HG02973 (cell line): ENCODE measurements around the gene RLN3.
A peak's percentile ranks its signal among the peaks of the same experiment; 100 is the strongest.
"Not testable (repeated sequence)": the region's sequence is repeated elsewhere in the genome, so short reads cannot be mapped to it uniquely, and the experiment has no call there.

Experiments used
- ATAC-seq: cut with Tn5 transposase; IDR thresholded peaks from one replicate; pipeline ENCODE4 v1.9.1; 2021; ENCODE audit warnings: moderate library complexity; ENCODE audit not compliant: unreplicated experiment

RLN3 gene

GRCh38 chr19:14019100-14019499, 8.8 kb upstream of the RLN3 start:
- ATAC-seq: no peak

- ATAC-seq: not testable (repeated sequence)
These were observed 8.2 kb upstream of the RLN3 start for GRCh38 chr19:14019739-14020138.

- no peak for ATAC-seq
These were observed 6.5 kb upstream of the RLN3 start for GRCh38 chr19:14021474-14021873.

- no peak for ATAC-seq
These were observed 5.5 kb upstream of the RLN3 start for GRCh38 chr19:14022469-14022868.

GRCh38 chr19:14023404-14024235, 4.3 kb upstream of the RLN3 start:
- no peak for ATAC-seq

GRCh38 chr19:14026652-14027192, 1.2 kb upstream of the RLN3 start:
- ATAC-seq: not testable (repeated sequence)

GRCh38 chr19:14028901-14029300, 953 bp downstream of the RLN3 start:
- no peak for ATAC-seq

GRCh38 chr19:14030997-14031718, 3.2 kb downstream of the RLN3 start:
- ATAC-seq: no peak

- peak; percentile 54 for ATAC-seq
These were observed 4.0 kb downstream of the RLN3 start, which contains the start of gene IL27RA for GRCh38 chr19:14031719-14032480. IL27RA (plus strand) TSS chr19:14031762; CDS start chr19:14031873, 111 bp downstream.

GRCh38 chr19:14033946-14034345, 6.0 kb downstream of the RLN3 start:
- no peak for ATAC-seq

GRCh38 chr19:14035159-14035558, 7.2 kb downstream of the RLN3 start:
- ATAC-seq: not testable (repeated sequence)

- ATAC-seq: no peak
These were observed 7.8 kb downstream of the RLN3 start for GRCh38 chr19:14035706-14036105.

- no peak for ATAC-seq
These were observed 11.2 kb downstream of the RLN3 start for GRCh38 chr19:14039181-14039580.

GRCh38 chr19:14042659-14043608, 15.0 kb downstream of the RLN3 start:
- ATAC-seq: not testable (repeated sequence)

- ATAC-seq: not testable (repeated sequence)
These were observed 19.9 kb downstream of the RLN3 start for GRCh38 chr19:14047866-14048265.

- no peak for ATAC-seq
These were observed 20.6 kb downstream of the RLN3 start for GRCh38 chr19:14048443-14049153.

GRCh38 chr19:14050512-14050911, 22.6 kb downstream of the RLN3 start:
- no peak for ATAC-seq

GRCh38 chr19:14050961-14051360, 23.0 kb downstream of the RLN3 start:
- ATAC-seq: not testable (repeated sequence)

GRCh38 chr19:14051980-14052379, 24.0 kb downstream of the RLN3 start:
- no peak for ATAC-seq
